Neural cell (in vitro differentiated cells): ENCODE data around the gene HMGCS2. TPM values are rescaled to one million over a fixed set of nuclear protein-coding genes. Genes with fewer than 3 reads are reported as not detected.

ENCODE experiments used
- H2AFZ ChIP-seq: fragments of 200-600, 300-800 bp; sonication (generic), shearing (Covaris generic); 2 replicates; pipeline ENCODE4 v1.6.0; 2014; ENCODE audit warnings: low read depth, mild to moderate bottlenecking, antibody characterized with exemption, low read length, moderate library complexity
- H3F3A ChIP-seq: fragments of 200-600 bp; shearing (Covaris generic); 2 replicates; pipeline ENCODE4 v1.6.1; 2016; ENCODE audit warnings: mild to moderate bottlenecking, moderate library complexity, mixed read lengths, antibody characterized with exemption, low read length; ENCODE audit not compliant: insufficient read depth, poor library complexity, severe bottlenecking
- H3K27ac ChIP-seq: fragments of 200-600, 300-800 bp; sonication (generic), shearing (Covaris generic); 2 replicates; pipeline ENCODE4 v1.5.1; 2014; ENCODE audit warnings: mild to moderate bottlenecking, low read length, moderate library complexity
- H3K27me3 ChIP-seq: fragments of 300-800, 200-600 bp; sonication (generic), shearing (Covaris generic); 2 replicates; pipeline ENCODE4 v1.6.0; 2014; ENCODE audit warnings: mild to moderate bottlenecking, low read depth, low read length, moderate library complexity; ENCODE audit not compliant: insufficient read depth
- H3K36me3 ChIP-seq: fragments of 300-800, 200-600 bp; sonication (generic), shearing (Covaris generic); 2 replicates; pipeline ENCODE4 v1.5.1; 2014; ENCODE audit warnings: mild to moderate bottlenecking, antibody characterized with exemption, low read length, moderate library complexity; ENCODE audit not compliant: insufficient read depth
- H3K4me2 ChIP-seq: fragments of 300-800, 200-600 bp; sonication (generic), shearing (Covaris generic); 2 replicates; pipeline ENCODE4 v1.6.0; 2014; ENCODE audit warnings: mild to moderate bottlenecking, low read length
- H3K4me3 ChIP-seq: fragments of 300-800, 200-600 bp; sonication (generic), shearing (Covaris generic); 2 replicates; pipeline ENCODE4 v1.5.1; 2014; ENCODE audit warnings: mild to moderate bottlenecking, low read length, moderate library complexity
- H3K79me2 ChIP-seq: fragments of 200-600 bp; shearing (Covaris generic); replicated peaks from 2 replicates; pipeline ENCODE4 v1.6.0; 2014; ENCODE audit warnings: mild to moderate bottlenecking, low read length, moderate library complexity; ENCODE audit not compliant: insufficient read depth
- H3K9ac ChIP-seq: fragments of 300-800, 200-600 bp; sonication (generic), shearing (Covaris generic); 2 replicates; pipeline ENCODE4 v1.6.1; 2016; ENCODE audit warnings: mild to moderate bottlenecking, low read length, mixed read lengths
- H3K9me2 ChIP-seq: fragments of 200-600 bp; shearing (Covaris generic); 2 replicates; pipeline ENCODE4 v1.6.1; 2016; ENCODE audit warnings: mild to moderate bottlenecking, low read length, mixed read lengths; ENCODE audit not compliant: insufficient read depth
- H3K9me3 ChIP-seq: fragments of 200-600, 300-800 bp; sonication (generic), shearing (Covaris generic); 2 replicates; pipeline ENCODE4 v1.6.1; 2016; ENCODE audit warnings: mild to moderate bottlenecking, mixed run types, low read length, moderate library complexity, mixed read lengths
- H4K20me1 ChIP-seq: fragments of 200-600 bp; shearing (Covaris generic); 2 replicates; pipeline ENCODE4 v1.6.1; 2016; ENCODE audit warnings: mild to moderate bottlenecking, mixed run types; ENCODE audit not compliant: insufficient read depth
- CTCF ChIP-seq: fragments of 450-650 bp; IDR thresholded peaks from 2 replicates; pipeline ENCODE4 v1.5.1; 2014; ENCODE audit warnings: antibody characterized with exemption, mild to moderate bottlenecking, moderate library complexity; ENCODE audit not compliant: poor library complexity, severe bottlenecking
- EP300 ChIP-seq: fragments of 450-650 bp; conservative IDR thresholded peaks from 2 replicates; pipeline ENCODE4 v1.6.1; 2014; ENCODE audit warnings: antibody characterized with exemption, mild to moderate bottlenecking, moderate library complexity; ENCODE audit not compliant: poor library complexity, severe bottlenecking
- MXI1 ChIP-seq: fragments of 450-650 bp; conservative IDR thresholded peaks from 2 replicates; pipeline ENCODE4 v1.6.1; 2014; ENCODE audit warnings: antibody characterized with exemption, mild to moderate bottlenecking; ENCODE audit not compliant: poor library complexity, severe bottlenecking
- RAD21 ChIP-seq: fragments of 450-650 bp; conservative IDR thresholded peaks from 2 replicates; pipeline ENCODE4 v1.6.1; 2014; ENCODE audit warnings: antibody characterized with exemption, mild to moderate bottlenecking, moderate library complexity
- REST ChIP-seq: IDR thresholded peaks from 2 replicates; pipeline ENCODE4 v1.6.1; 2012; ENCODE audit warnings: borderline replicate concordance
- TAF1 ChIP-seq: IDR thresholded peaks from 2 replicates; pipeline ENCODE4 v1.6.1; 2012; ENCODE audit warnings: low read depth
- polyA plus RNA-seq: library from polyadenylated mRNA; depleted of rRNA; stranded (reverse); fragments of >200 nt; gene quantifications from 2 replicates; pipeline ENCODE4 v1.2.3, GENCODE V29; 2014

Gene HMGCS2
- polyA plus RNA-seq, 1 donor from 2014 or later, result not detected

GRCh38 chr1:119784191-119784781, 15.6 kb upstream of the HMGCS2 start:
- H3K27me3 ChIP-seq, result no peaks in the 10 kb centered on the region
- no peak overlapping the region for H3K9ac ChIP-seq
- no peaks in the 10 kb centered on the region for H3K9me2 ChIP-seq
- no peaks in the 10 kb centered on the region for H3F3A ChIP-seq
- no peak overlapping the region for H3K4me2 ChIP-seq
- no peaks in the 10 kb centered on the region for H3K79me2 ChIP-seq
- H3K36me3 ChIP-seq, result no peaks in the 10 kb centered on the region
- H3K27ac ChIP-seq, result no peak overlapping the region
- no peaks in the 10 kb centered on the region for H4K20me1 ChIP-seq
- H3K4me3 ChIP-seq, result no peak overlapping the region
- no peak for TF ChIP-seq EP300
- no peak for TF ChIP-seq TAF1
- no peak for TF ChIP-seq CTCF
- TF ChIP-seq RAD21, result no peak
- no peak for TF ChIP-seq REST
- H3K9me3 ChIP-seq, result no peaks in the 10 kb centered on the region
- H2AFZ ChIP-seq, result no peak overlapping the region

GRCh38 chr1:119783354-119784185, 14.9 kb upstream of the HMGCS2 start:
- Histone ChIP-seq H4K20me1 (no peaks in the 10 kb centered on the region), H3F3A (no peaks in the 10 kb centered on the region), H3K4me3 (no peak overlapping the region), H3K9ac (no peak overlapping the region), H3K9me3 (no peaks in the 10 kb centered on the region), H3K27ac (no peak overlapping the region), H3K36me3 (no peaks in the 10 kb centered on the region), H3K4me2 (no peak overlapping the region), H3K9me2 (no peaks in the 10 kb centered on the region), H3K79me2 (no peaks in the 10 kb centered on the region), H3K27me3 (no peaks in the 10 kb centered on the region), H2AFZ (no peak overlapping the region)
- TF ChIP-seq REST (no peak), MXI1 (no peak), TAF1 (no peak), CTCF (no peak), RAD21 (no peak)
